ENCODE measurements around the gene OR7G3.

- TF ChIP-seq, protein P1, sequence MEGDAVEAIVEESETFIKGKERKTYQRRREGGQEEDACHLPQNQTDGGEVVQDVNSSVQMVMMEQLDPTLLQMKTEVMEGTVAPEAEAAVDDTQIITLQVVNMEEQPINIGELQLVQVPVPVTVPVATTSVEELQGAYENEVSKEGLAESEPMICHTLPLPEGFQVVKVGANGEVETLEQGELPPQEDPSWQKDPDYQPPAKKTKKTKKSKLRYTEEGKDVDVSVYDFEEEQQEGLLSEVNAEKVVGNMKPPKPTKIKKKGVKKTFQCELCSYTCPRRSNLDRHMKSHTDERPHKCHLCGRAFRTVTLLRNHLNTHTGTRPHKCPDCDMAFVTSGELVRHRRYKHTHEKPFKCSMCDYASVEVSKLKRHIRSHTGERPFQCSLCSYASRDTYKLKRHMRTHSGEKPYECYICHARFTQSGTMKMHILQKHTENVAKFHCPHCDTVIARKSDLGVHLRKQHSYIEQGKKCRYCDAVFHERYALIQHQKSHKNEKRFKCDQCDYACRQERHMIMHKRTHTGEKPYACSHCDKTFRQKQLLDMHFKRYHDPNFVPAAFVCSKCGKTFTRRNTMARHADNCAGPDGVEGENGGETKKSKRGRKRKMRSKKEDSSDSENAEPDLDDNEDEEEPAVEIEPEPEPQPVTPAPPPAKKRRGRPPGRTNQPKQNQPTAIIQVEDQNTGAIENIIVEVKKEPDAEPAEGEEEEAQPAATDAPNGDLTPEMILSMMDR (IDR thresholded peaks at IDR 0.05; ENCODE audit: poor library complexity), result no peak
- no peak for TF ChIP-seq EZH2 (IDR thresholded peaks at IDR 0.05; ENCODE audit: borderline replicate concordance)
- TF ChIP-seq EZH2phosphoT487 (IDR thresholded peaks at IDR 0.05; ENCODE audit: low read depth, severe bottlenecking, unreplicated experiment), result no peak
These were observed 20.1 kb upstream of the OR7G3 start for GRCh38 chr19:9146882-9147281.
